Activated naive CD4-positive, alpha-beta T cell treated with anti-CD3 and anti-CD28 coated beads, Interleukin-2, amount 10 ng/mL, durations not matched to agents 7 days and 5 days (primary cell): Measurements from ENCODE around the gene KMT2B.
A peak's percentile ranks its signal among the peaks of the same experiment; 100 is the strongest.

Experiments used
- CTCF ChIA-PET: fragments of 350-600 bp; sonication (Branson Sonifier 250); formaldehyde crosslinking; loops from one replicate; lab custom pipeline; 2021; ENCODE audit warnings: antibody characterized with exemption; lab: Charles Lee
- DNase-seq: peaks from one replicate; pipeline ENCODE4 v3.0.0-alpha.2; 2020
- H3K27ac Mint-ChIP-seq: one replicate; pipeline ENCODE4 v1.8.0; 2021; ENCODE audit warnings: mild to moderate bottlenecking, moderate library complexity, mixed read lengths
- H3K27me3 Mint-ChIP-seq: one replicate; pipeline ENCODE4 v1.8.0; 2021; ENCODE audit warnings: mild to moderate bottlenecking, mixed read lengths
- H3K36me3 Mint-ChIP-seq: one replicate; pipeline ENCODE4 v1.8.0; 2021; ENCODE audit warnings: mixed read lengths
- H3K4me1 Mint-ChIP-seq: one replicate; pipeline ENCODE4 v1.8.0; 2021; ENCODE audit warnings: mixed read lengths
- H3K4me3 Mint-ChIP-seq: one replicate; pipeline ENCODE4 v1.8.0; 2021; ENCODE audit warnings: mild to moderate bottlenecking, moderate library complexity, mixed read lengths
- H3K9me3 Mint-ChIP-seq: one replicate; pipeline ENCODE4 v1.8.0; 2021; ENCODE audit warnings: mixed read lengths

KMT2B gene

GRCh38 chr19:35736913-35737886 is 19.4 kb downstream of the KMT2B start:
- H3K9me3 Mint-ChIP-seq, result no peaks in the 10 kb centered on the region
- CTCF ChIA-PET, result interaction anchor here (0.6 to 1.9 kb wide), 7 partner anchors 11 to 89 kb away, joined by 3 to 11 read pairs (median 5); partner anchors contain the start of genes COX6B1 and LIN37
- peak; percentile 59 for DNase-seq
- peaks cover 37% of the 10 kb centered on the region for H3K36me3 Mint-ChIP-seq
- no peaks in the 10 kb centered on the region for H3K27me3 Mint-ChIP-seq
- H3K4me3 Mint-ChIP-seq, result no peak overlapping the region
- peaks cover 34% of the 10 kb centered on the region for H3K4me1 Mint-ChIP-seq
- peak overlapping the region; percentile 74 for H3K27ac Mint-ChIP-seq

- Mint-ChIP-seq H3K27me3 (no peaks in the 10 kb centered on the region), H3K4me3 (no peak overlapping the region), H3K36me3 (peaks cover 42% of the 10 kb centered on the region), H3K4me1 (peaks cover 44% of the 10 kb centered on the region), H3K9me3 (no peaks in the 10 kb centered on the region), H3K27ac (no peak overlapping the region)
- no peak for DNase-seq
- CTCF ChIA-PET, result interaction anchor here (1.1 to 1.9 kb wide), 6 partner anchors 10 to 90 kb away, joined by 3 to 8 read pairs (median 4); partner anchors contain the start of genes COX6B1 and LIN37
Measured at GRCh38 chr19:35738021-35738886, 20.5 kb downstream of the KMT2B start.

GRCh38 chr19:35738887-35739229 is 21.1 kb downstream of the KMT2B start:
- peaks cover 47% of the 10 kb centered on the region for H3K4me1 Mint-ChIP-seq
- peaks cover 39% of the 10 kb centered on the region for H3K36me3 Mint-ChIP-seq
- CTCF ChIA-PET, result interaction anchor here (1.1 to 1.5 kb wide), 3 partner anchors 36 to 44 kb away, joined by 3 to 4 read pairs (median 3); no protein-coding TSS in a partner anchor
- H3K4me3 Mint-ChIP-seq, result no peak overlapping the region
- DNase-seq, result no peak
- H3K27ac Mint-ChIP-seq, result no peak overlapping the region
- no peaks in the 10 kb centered on the region for H3K9me3 Mint-ChIP-seq
- no peaks in the 10 kb centered on the region for H3K27me3 Mint-ChIP-seq

GRCh38 chr19:35739275-35740107 is 21.7 kb downstream of the KMT2B start:
- CTCF ChIA-PET, result interaction anchor here (0.6 to 1.6 kb wide), 5 partner anchors 21 to 126 kb away, joined by 3 to 10 read pairs (median 5); partner anchors contain the start of gene KMT2B
- DNase-seq, result no peak
- peak overlapping the region; percentile 42 for H3K27ac Mint-ChIP-seq
- peak overlapping the region; percentile 90 for H3K4me3 Mint-ChIP-seq
- peaks cover 54% of the 10 kb centered on the region for H3K4me1 Mint-ChIP-seq
- H3K9me3 Mint-ChIP-seq, result no peaks in the 10 kb centered on the region
- H3K36me3 Mint-ChIP-seq, result peaks cover 37% of the 10 kb centered on the region
- H3K27me3 Mint-ChIP-seq, result no peaks in the 10 kb centered on the region

- H3K27ac Mint-ChIP-seq, result peak overlapping the region; percentile 15
- H3K36me3 Mint-ChIP-seq, result peaks cover 32% of the 10 kb centered on the region
- H3K9me3 Mint-ChIP-seq, result no peaks in the 10 kb centered on the region
- peaks cover 55% of the 10 kb centered on the region for H3K4me1 Mint-ChIP-seq
- H3K4me3 Mint-ChIP-seq, result peak overlapping the region; percentile 90
- CTCF ChIA-PET, result interaction anchor here (0.6 to 1.6 kb wide), 8 partner anchors 22 to 194 kb away, joined by 3 to 10 read pairs (median 4); partner anchors contain the start of gene KMT2B
- DNase-seq, result no peak
- no peaks in the 10 kb centered on the region for H3K27me3 Mint-ChIP-seq
Measured at GRCh38 chr19:35740108-35740422, 22.3 kb downstream of the KMT2B start.

- CTCF ChIA-PET, result interaction anchor here (0.6 to 1.6 kb wide), 7 partner anchors 22 to 194 kb away, joined by 3 to 10 read pairs (median 4); partner anchors contain the start of gene KMT2B
- peaks cover 57% of the 10 kb centered on the region for H3K4me1 Mint-ChIP-seq
- no peaks in the 10 kb centered on the region for H3K27me3 Mint-ChIP-seq
- H3K9me3 Mint-ChIP-seq, result no peaks in the 10 kb centered on the region
- peak overlapping the region; percentile 90 for H3K4me3 Mint-ChIP-seq
- peaks cover 33% of the 10 kb centered on the region for H3K36me3 Mint-ChIP-seq
- H3K27ac Mint-ChIP-seq, result peak overlapping the region; percentile 99
- peak; percentile 99 for DNase-seq
Measured at GRCh38 chr19:35740423-35741202, 22.8 kb downstream of the KMT2B start.

GRCh38 chr19:35741203-35741515 is 23.4 kb downstream of the KMT2B start:
- no peak for DNase-seq
- no peaks in the 10 kb centered on the region for H3K27me3 Mint-ChIP-seq
- H3K36me3 Mint-ChIP-seq, result peaks cover 35% of the 10 kb centered on the region
- peaks cover 61% of the 10 kb centered on the region for H3K4me1 Mint-ChIP-seq
- peak overlapping the region; percentile 99 for H3K27ac Mint-ChIP-seq
- peak overlapping the region; percentile 90 for H3K4me3 Mint-ChIP-seq
- CTCF ChIA-PET, result interaction anchor here (0.9 to 1.6 kb wide), 5 partner anchors 23 to 78 kb away, joined by 3 to 10 read pairs (median 4); partner anchors contain the start of gene KMT2B
- H3K9me3 Mint-ChIP-seq, result no peaks in the 10 kb centered on the region

GRCh38 chr19:35742121-35742724 is 24.4 kb downstream of the KMT2B start, which contains the start of gene IGFLR1:
TSS of gene IGFLR1 (minus strand) at chr19:35742452. CDS start at chr19:35741180, 1,272 bp downstream.
- DNase-seq, result peak; percentile 80
- CTCF ChIA-PET, result no interaction called here
- peaks cover 32% of the 10 kb centered on the region for H3K36me3 Mint-ChIP-seq

GRCh38 chr19:35743640-35744429 is 26.0 kb downstream of the KMT2B start:
- H3K4me3 Mint-ChIP-seq, result peak overlapping the region; percentile 100
- H3K27me3 Mint-ChIP-seq, result no peaks in the 10 kb centered on the region
- peaks cover 65% of the 10 kb centered on the region for H3K4me1 Mint-ChIP-seq
- no peaks in the 10 kb centered on the region for H3K9me3 Mint-ChIP-seq
- CTCF ChIA-PET, result interaction anchor here (1.0 to 1.7 kb wide), 4 partner anchors 25 to 188 kb away, joined by 3 to 7 read pairs (median 4); no protein-coding TSS in a partner anchor
- H3K27ac Mint-ChIP-seq, result peak overlapping the region; percentile 99
- H3K36me3 Mint-ChIP-seq, result peaks cover 25% of the 10 kb centered on the region
- DNase-seq, result no peak

More at GRCh38 chr19:35742121-35742724, 24.4 kb downstream of the KMT2B start, which contains the start of gene IGFLR1:
- peak within 1 kb of the TSS; percentile 90 for H3K4me3 Mint-ChIP-seq
- no peaks in the 10 kb centered on the region for H3K9me3 Mint-ChIP-seq
- H3K4me1 Mint-ChIP-seq, result peaks cover 60% of the 10 kb centered on the region
- peak within 1 kb of the TSS; percentile 99 for H3K27ac Mint-ChIP-seq
- H3K27me3 Mint-ChIP-seq, result no peaks in the 10 kb centered on the region

- CTCF ChIA-PET, result interaction anchor here (1.2 to 1.7 kb wide), 4 partner anchors 26 to 75 kb away, joined by 3 to 7 read pairs (median 4); no protein-coding TSS in a partner anchor
- no peaks in the 10 kb centered on the region for H3K9me3 Mint-ChIP-seq
- peaks cover 68% of the 10 kb centered on the region for H3K4me1 Mint-ChIP-seq
- H3K4me3 Mint-ChIP-seq, result peak overlapping the region; percentile 100
- H3K36me3 Mint-ChIP-seq, result peaks cover 25% of the 10 kb centered on the region
- H3K27ac Mint-ChIP-seq, result peak overlapping the region; percentile 99
- DNase-seq, result peak; percentile 96
- H3K27me3 Mint-ChIP-seq, result no peaks in the 10 kb centered on the region
Measured at GRCh38 chr19:35744430-35745327, 26.9 kb downstream of the KMT2B start.
